BLaER1 treated with 17β-estradiol and CSF1 and Interleukin-3, amounts not matched to agents 10 nM and 100 nM (cell line): ENCODE data around the gene ZNF555.
"Not testable (repeated sequence)": the region's sequence is repeated elsewhere in the genome, so short reads cannot be mapped to it uniquely, and the experiment has no call there.

Experiments used
- H3K27ac ChIP-seq, 11 experiments: shearing (Covaris generic); formaldehyde crosslinking; 2 replicates each; pipeline ENCODE4 v1.8.1; 2022
- H3K27me3 ChIP-seq, 11 experiments: shearing (Covaris generic); formaldehyde crosslinking; 2 replicates each; pipeline ENCODE4 v1.8.1; 2022
- H3K36me3 ChIP-seq, 11 experiments: shearing (Covaris generic); formaldehyde crosslinking; 2 replicates each; pipeline ENCODE4 v1.8.1; 2022
- H3K4me1 ChIP-seq, 10 experiments: shearing (Covaris generic); formaldehyde crosslinking; 2 replicates each; pipeline ENCODE4 v1.8.1; 2022
- H3K4me2 ChIP-seq, 11 experiments: shearing (Covaris generic); formaldehyde crosslinking; 2 replicates each; pipeline ENCODE4 v1.8.1; 2022
- H3K4me3 ChIP-seq, 10 experiments: shearing (Covaris generic); formaldehyde crosslinking; 2 replicates each; pipeline ENCODE4 v1.8.1; 2022
- H3K9ac ChIP-seq, 11 experiments: shearing (Covaris generic); formaldehyde crosslinking; 2 replicates each; pipeline ENCODE4 v1.8.1; 2022
- H3K9me3 ChIP-seq, 11 experiments: shearing (Covaris generic); formaldehyde crosslinking; replicated peaks in 1 of 11; 2 replicates each; pipeline ENCODE4 v1.8.1; 2022
- H4K20me1 ChIP-seq, 11 experiments: shearing (Covaris generic); formaldehyde crosslinking; 2 replicates each; pipeline ENCODE4 v1.8.1; 2022
- Cebpa-rat ChIP-seq, 11 experiments: shearing (Covaris generic); IDR thresholded peaks; 2 replicates each; pipeline ENCODE4 v1.8.1; 2022

ZNF555 gene

DNA sequence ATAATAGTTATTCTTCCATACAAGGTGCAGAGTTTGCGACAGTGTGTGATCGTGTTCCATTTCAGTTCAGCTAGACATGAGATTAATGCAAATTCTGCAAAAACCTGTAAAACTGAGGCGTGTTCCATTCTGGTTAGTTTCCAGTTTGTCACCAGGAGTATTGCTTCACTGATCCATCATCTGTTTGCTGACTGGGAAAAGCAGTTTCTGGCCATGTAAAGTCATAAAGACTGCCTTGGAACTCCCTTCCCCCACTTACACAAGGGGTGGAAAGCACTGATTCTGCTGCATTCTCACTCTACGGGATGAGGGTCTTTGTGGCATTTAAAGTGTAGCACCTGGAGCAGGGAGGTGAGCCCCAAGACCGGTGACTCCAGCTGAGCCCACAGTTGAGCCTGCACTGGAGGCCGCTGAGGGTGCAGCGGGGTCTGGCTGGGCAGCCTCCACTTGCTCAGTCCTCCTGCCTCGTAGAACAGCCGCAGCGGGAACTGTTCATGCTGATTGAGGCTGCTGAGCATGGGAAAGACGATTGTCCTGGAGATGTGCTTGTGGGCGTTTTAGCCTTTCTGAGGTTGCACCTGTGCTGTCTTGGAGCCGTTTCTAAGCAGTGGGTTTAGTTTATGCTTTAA lies 61.4 kb downstream of the ZNF555 start:
- peaks cover 0 to 31% (median 24%) of the 10 kb centered on the region in 11 experiments; a peak in 13 of 22 replicates for H4K20me1 ChIP-seq
- H3K9ac ChIP-seq: peak overlapping the region in 8 of 11 experiments; percentile 13 to 90 (median 84); a peak in 13 of 22 replicates
- peak overlapping the region; percentile 76 to 94 (median 86) for H3K4me2 ChIP-seq
- H3K9me3 ChIP-seq: peaks cover 26 to 46% (median 36%) of the 10 kb centered on the region in 11 experiments
- no peaks in the 10 kb centered on the region for H3K27me3 ChIP-seq
- TF ChIP-seq Cebpa-rat (IDR thresholded peaks at IDR 0.05): no peak
- H3K27ac ChIP-seq: peak overlapping the region in 2 of 11 experiments; percentile 30 to 36; a peak in 3 of 22 replicates
- H3K36me3 ChIP-seq: peaks cover 0 to 24% (median 18%) of the 10 kb centered on the region in 11 experiments; a peak in 19 of 22 replicates
- peaks cover 27 to 59% (median 52%) of the 10 kb centered on the region in 10 experiments for H3K4me1 ChIP-seq
- peak overlapping the region in 6 of 10 experiments; percentile 5 to 90 (median 56); a peak in 4 of 20 replicates for H3K4me3 ChIP-seq

DNA sequence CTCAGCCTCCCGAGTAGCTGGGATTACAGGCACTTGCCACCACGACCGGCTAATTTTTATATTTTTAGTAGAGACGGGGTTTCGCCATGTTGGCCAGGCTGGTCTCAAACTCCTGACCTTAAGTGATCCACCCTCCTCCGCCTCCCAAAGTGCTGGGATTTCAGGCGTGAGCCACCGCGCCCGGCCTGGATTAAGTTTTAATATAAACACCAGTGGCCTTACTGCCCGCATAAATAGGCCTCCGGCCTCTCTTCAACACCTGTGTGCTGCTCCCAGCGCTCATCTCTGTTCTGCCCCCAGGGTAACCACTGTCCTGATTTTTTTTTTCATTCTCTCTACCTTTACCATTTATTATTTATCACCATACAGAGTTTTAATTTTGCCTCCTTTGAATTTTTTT lies 62.1 kb downstream of the ZNF555 start:
- peak overlapping the region; percentile 76 to 94 (median 86); a peak in 21 of 22 replicates for H3K4me2 ChIP-seq
- H3K4me3 ChIP-seq: peak overlapping the region in 3 of 10 experiments; percentile 12 to 86 (median 83); a peak in 1 of 20 replicates
- peaks cover 3 to 27% (median 18%) of the 10 kb centered on the region in 11 experiments; a peak in 19 of 22 replicates for H3K36me3 ChIP-seq
- H3K9ac ChIP-seq: peak overlapping the region in 4 of 11 experiments; percentile 85 to 90 (median 88); a peak in 3 of 22 replicates
- H3K9me3 ChIP-seq: peaks cover 25 to 46% (median 36%) of the 10 kb centered on the region in 11 experiments
- H3K27me3 ChIP-seq: not testable (repeated sequence)
- peaks cover 27 to 59% (median 52%) of the 10 kb centered on the region in 10 experiments for H3K4me1 ChIP-seq
- H4K20me1 ChIP-seq: peaks cover 0 to 31% (median 24%) of the 10 kb centered on the region in 11 experiments; a peak in 13 of 22 replicates
- peak overlapping the region in 2 of 11 experiments; percentile 30 to 36; a peak in 2 of 22 replicates for H3K27ac ChIP-seq

DNA sequence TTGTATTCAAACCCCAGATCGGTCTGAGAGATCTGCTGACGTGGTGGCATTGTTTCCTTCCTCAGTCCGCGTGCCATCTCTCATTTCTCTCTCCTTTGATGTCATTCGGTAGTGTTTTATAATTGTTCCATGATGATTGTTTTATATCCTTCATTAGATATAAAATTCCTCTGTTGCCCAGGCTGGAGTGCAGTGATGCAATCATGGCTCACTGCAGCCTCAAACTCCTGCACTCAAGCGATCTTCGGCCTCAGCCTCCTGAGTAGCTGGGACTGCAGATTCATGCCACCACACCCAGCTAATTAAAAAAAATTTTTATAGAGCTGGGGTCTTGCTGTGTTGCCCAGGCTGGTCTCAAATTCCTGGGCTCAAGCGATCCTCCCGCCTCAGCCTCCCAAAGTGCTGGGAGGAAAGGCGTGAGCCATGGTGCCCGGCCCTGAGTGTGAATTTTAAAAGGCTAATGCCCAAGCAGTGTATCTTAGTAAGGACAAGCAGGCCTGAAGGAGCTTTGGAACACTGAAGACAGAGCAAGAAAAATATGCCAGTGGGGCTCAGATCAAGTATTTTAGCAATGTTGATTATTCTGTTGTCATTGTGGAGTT lies 64.7 kb downstream of the ZNF555 start:
- Histone ChIP-seq H3K9ac (no peak overlapping the region), H3K4me2 (peak overlapping the region in 7 of 11 experiments; percentile 9 to 37 (median 22); a peak in 10 of 22 replicates), H3K4me3 (no peak overlapping the region), H3K9me3 (peaks cover 45 to 55% (median 52%) of the 10 kb centered on the region in 11 experiments), H3K4me1 (peaks cover 27 to 59% (median 52%) of the 10 kb centered on the region in 10 experiments), H3K27me3 (no peaks in the 10 kb centered on the region), H4K20me1 (peaks cover 0 to 31% (median 24%) of the 10 kb centered on the region in 11 experiments; a peak in 13 of 22 replicates), H3K27ac (peak overlapping the region in 1 of 11 experiments; percentile 36; a peak in 1 of 22 replicates), H3K36me3 (peaks cover 15 to 50% (median 37%) of the 10 kb centered on the region in 11 experiments)
- TF ChIP-seq Cebpa-rat (IDR thresholded peaks at IDR 0.05): no peak

DNA sequence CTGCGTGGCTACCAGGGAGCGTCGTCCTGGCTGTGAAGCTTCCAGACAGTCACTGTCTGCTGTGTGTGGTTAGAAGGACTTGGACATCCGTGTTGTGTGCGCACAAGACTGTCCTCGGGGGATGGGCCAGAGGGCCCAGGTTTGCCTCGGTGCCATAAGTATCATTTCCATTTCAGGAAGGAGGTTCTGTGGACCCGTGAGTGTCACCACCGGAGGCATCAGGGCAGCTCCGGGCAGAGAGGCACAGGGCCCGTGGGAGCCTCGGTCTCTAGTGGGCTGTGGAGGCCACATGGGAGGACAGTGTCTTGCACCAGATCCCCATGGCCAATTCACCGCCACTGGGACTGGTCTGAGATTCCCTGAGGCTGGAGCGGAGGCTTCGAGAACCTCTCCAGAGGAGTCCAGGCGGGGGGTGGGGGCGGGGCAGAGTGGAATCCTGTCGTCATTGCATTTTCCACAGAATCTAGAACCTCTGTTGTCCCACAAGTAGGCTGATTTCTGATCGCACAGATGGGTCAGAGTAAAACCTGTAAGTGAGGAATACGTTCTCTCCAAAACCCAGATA lies 65.4 kb downstream of the ZNF555 start:
- no peak overlapping the region for H3K4me3 ChIP-seq
- peaks cover 22 to 57% (median 44%) of the 10 kb centered on the region in 11 experiments for H3K36me3 ChIP-seq
- peak overlapping the region in 8 of 11 experiments; percentile 4 to 42 (median 25); a peak in 8 of 22 replicates for H3K4me2 ChIP-seq
- H3K9ac ChIP-seq: no peak overlapping the region
- H4K20me1 ChIP-seq: peaks cover 0 to 30% (median 24%) of the 10 kb centered on the region in 11 experiments; a peak in 13 of 22 replicates
- H3K27ac ChIP-seq: peak overlapping the region in 2 of 11 experiments; percentile 26 to 36; a peak in 2 of 22 replicates
- peaks cover 25 to 55% (median 48%) of the 10 kb centered on the region in 10 experiments for H3K4me1 ChIP-seq
- no peaks in the 10 kb centered on the region for H3K27me3 ChIP-seq
- peaks cover 52 to 62% (median 59%) of the 10 kb centered on the region in 11 experiments for H3K9me3 ChIP-seq
- no peak for TF ChIP-seq Cebpa-rat (IDR thresholded peaks at IDR 0.05)
